ENCODE measurements around the gene KRT13. TPM values are rescaled to one million over a fixed set of nuclear protein-coding genes. Genes with fewer than 3 reads are reported as not detected.

The KRT13 gene
- total and polyA plus RNA-seq, 10 of the 15 experiments (the other 5 are each of a cell fraction or from before 2014, with no cell fraction given) = not detected

DNA sequence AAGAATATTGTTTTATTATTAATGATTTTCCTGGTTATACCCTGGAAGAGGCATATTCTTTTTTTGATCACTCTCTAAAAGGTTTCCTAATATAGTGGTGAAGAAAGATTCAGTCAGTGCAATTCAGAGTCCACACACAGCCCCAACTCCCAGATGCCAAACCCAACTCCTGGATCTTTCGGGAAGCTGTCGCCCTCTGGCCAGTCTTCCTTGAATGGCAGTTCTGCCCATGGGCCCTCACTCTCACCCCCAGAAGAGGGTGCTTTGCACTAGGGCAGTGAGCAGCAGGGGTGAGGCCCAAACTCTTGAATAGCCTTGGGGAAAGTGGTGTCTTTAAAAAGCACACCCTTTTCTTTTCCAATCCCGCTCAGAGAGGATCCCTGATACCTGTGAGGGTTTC is 49.2 kb downstream of the KRT13 start:
- no peak for FAIRE-seq
- 0 out of 6 replicates have a peak, but pooled peaks of 1 of the 3 experiments have one; percentile 1 for TF ChIP-seq CTCF (IDR thresholded peaks at IDR 0.05 in 2 of 3, conservative IDR thresholded peaks at IDR 0.05 in 1 of 3; ENCODE audit: control insufficient read depth in 2 of 3, extremely low read depth in 1 of 3, insufficient read depth in 1 of 3, low read depth in 3 of 3, low read length in 3 of 3)
- no peak for TF ChIP-seq WRNIP1 (IDR thresholded peaks at IDR 0.05; ENCODE audit: borderline replicate concordance, low read depth, low read length)
- CTCF ChIA-PET = no interaction called here
- no peak overlapping the region for H3K4me2 ChIP-seq (ENCODE audit: control insufficient read depth, insufficient read depth)
- H2AFZ ChIP-seq (ENCODE audit: control insufficient read depth, low read depth, low read length) = no peak overlapping the region
- no peak overlapping the region for H3K4me3 ChIP-seq
- in situ Hi-C loops (cut with MboI) (no loop called here), intact Hi-C loops (cut with micrococcal nuclease; ENCODE audit: unreplicated experiment) (no loop called here)
- SMC1A ChIA-PET (ENCODE audit: uncharacterized antibody, unreplicated experiment) = no interaction called here
- no peaks in the 10 kb centered on the region for H3K79me2 ChIP-seq (ENCODE audit: control insufficient read depth, insufficient read depth, low read length)
- POLR2A ChIA-PET = no interaction called here
- no peak overlapping the region for H3K27ac ChIP-seq (ENCODE audit: control insufficient read depth, insufficient read depth)
- H4K20me1 ChIP-seq (ENCODE audit: control insufficient read depth, insufficient read depth) = no peaks in the 10 kb centered on the region; the same call in 1 of the 2 replicates
- H3K9me3 ChIP-seq (replicated peaks; ENCODE audit: control insufficient read depth, insufficient read depth, low read length) = no peaks in the 10 kb centered on the region
- no peaks in the 10 kb centered on the region for H3K36me3 ChIP-seq (ENCODE audit: control insufficient read depth in 2 of 2, insufficient read depth in 2 of 2, low read length in 1 of 2)
- H3K4me1 ChIP-seq (ENCODE audit: control insufficient read depth, insufficient read depth, low read length) = no peaks in the 10 kb centered on the region
- no peak for DNase-seq (ENCODE audit: low read depth, low spot score)
- 39% methylated on average over 3 of the region's 3 CpGs for WGBS (ENCODE audit: insufficient coverage, insufficient replicate concordance, low lambda C conversion rate, missing lambda C conversion rate)
- RAD21 ChIA-PET (ENCODE audit: unreplicated experiment) = no interaction called here
- no peak overlapping the region for H3K9ac ChIP-seq (ENCODE audit: control insufficient read depth, insufficient read depth, low read length)
- no TSS peak for BruUV-seq (replicated peaks)
- ATAC-seq = no peak
- no peaks in the 10 kb centered on the region; a peak in 1 of 4 replicates for H3K27me3 ChIP-seq (replicated peaks in 1 of 2; ENCODE audit: control insufficient read depth in 2 of 2, insufficient read depth in 2 of 2, low read length in 1 of 2)

DNA sequence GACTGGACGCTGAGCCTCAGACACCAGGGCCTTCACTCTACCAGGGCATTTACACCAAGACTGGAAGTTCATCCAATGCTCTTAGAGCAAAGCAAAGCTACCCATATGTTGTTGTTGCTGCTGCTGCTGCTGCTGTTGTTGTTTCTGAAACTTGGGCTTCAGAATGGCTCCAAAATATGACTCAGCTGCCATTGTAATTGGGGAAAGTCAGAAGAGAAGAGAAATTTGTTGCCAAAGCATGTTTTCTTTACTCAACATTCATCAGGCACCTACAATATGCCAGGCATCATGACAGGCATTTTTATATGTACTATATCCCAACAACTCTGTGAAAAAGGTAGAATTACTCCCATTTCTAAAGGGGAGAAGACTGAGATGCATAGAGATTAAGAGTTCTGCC is 50.2 kb downstream of the KRT13 start:
- no peaks in the 10 kb centered on the region for H3K9me3 ChIP-seq (replicated peaks; ENCODE audit: control insufficient read depth, insufficient read depth, low read length)
- no peaks in the 10 kb centered on the region for H3K79me2 ChIP-seq (ENCODE audit: control insufficient read depth, insufficient read depth, low read length)
- intact Hi-C loops (cut with micrococcal nuclease; ENCODE audit: unreplicated experiment) = no loop called here
- no peaks in the 10 kb centered on the region; the same call in 1 of the 2 replicates for H4K20me1 ChIP-seq (ENCODE audit: control insufficient read depth, insufficient read depth)
- CTCF ChIA-PET = no interaction called here
- SMC1A ChIA-PET (ENCODE audit: uncharacterized antibody, unreplicated experiment) = no interaction called here
- RAD21 ChIA-PET (ENCODE audit: unreplicated experiment) = no interaction called here
- in situ Hi-C loops (cut with MboI) = no loop called here
- H3K27me3 ChIP-seq (replicated peaks in 1 of 2; ENCODE audit: control insufficient read depth in 2 of 2, insufficient read depth in 2 of 2, low read length in 1 of 2) = no peaks in the 10 kb centered on the region; a peak in 1 of 4 replicates
- BruUV-seq (replicated peaks) = no TSS peak
- no peak overlapping the region for H3K9ac ChIP-seq (ENCODE audit: control insufficient read depth, insufficient read depth, low read length)
- POLR2A ChIA-PET = no interaction called here
- H2AFZ ChIP-seq (ENCODE audit: control insufficient read depth, low read depth, low read length) = no peak overlapping the region
- H3K36me3 ChIP-seq (ENCODE audit: control insufficient read depth in 2 of 2, insufficient read depth in 2 of 2, low read length in 1 of 2) = no peaks in the 10 kb centered on the region
- no peak for ATAC-seq
- no peaks in the 10 kb centered on the region for H3K4me1 ChIP-seq (ENCODE audit: control insufficient read depth, insufficient read depth, low read length)
- H3K27ac ChIP-seq (ENCODE audit: control insufficient read depth, insufficient read depth) = no peak overlapping the region
- DNase-seq (ENCODE audit: low read depth, low spot score) = no peak
- H3K4me3 ChIP-seq = no peak overlapping the region
- 46% methylated on average over 1 of the region's 1 CpG for WGBS (ENCODE audit: insufficient coverage, insufficient replicate concordance, low lambda C conversion rate, missing lambda C conversion rate)
- H3K4me2 ChIP-seq (ENCODE audit: control insufficient read depth, insufficient read depth) = no peak overlapping the region
- FAIRE-seq = no peak
- TF ChIP-seq BCLAF1 (IDR thresholded peaks at IDR 0.05) = no peak
- no peak for TF ChIP-seq USF1 (IDR thresholded peaks at IDR 0.05; ENCODE audit: borderline replicate concordance, extremely low read length, insufficient read depth, low read depth, low read length)
- TF ChIP-seq TCF12 (IDR thresholded peaks at IDR 0.05; ENCODE audit: low read depth, low read length) = no peak
- no peak for TF ChIP-seq POLR2AphosphoS5 (IDR thresholded peaks at IDR 0.05; ENCODE audit: low read length)
- TF ChIP-seq MTA3 (IDR thresholded peaks at IDR 0.05; ENCODE audit: borderline replicate concordance, low read length) = no peak
- no peak for TF ChIP-seq NBN (IDR thresholded peaks at IDR 0.05)
- no peak for TF ChIP-seq ZNF24 (IDR thresholded peaks at IDR 0.05)
- TF ChIP-seq SIN3A (IDR thresholded peaks at IDR 0.05; ENCODE audit: low read depth, low read length) = no peak
- TF ChIP-seq JUND (IDR thresholded peaks at IDR 0.05; ENCODE audit: low read depth, low read length) = no peak
- no peak for TF ChIP-seq RAD21 (IDR thresholded peaks at IDR 0.05; ENCODE audit: insufficient read depth, low read depth, low read length)
- no peak for TF ChIP-seq MEF2A (IDR thresholded peaks at IDR 0.05; ENCODE audit: insufficient read depth, low read depth, low read length)
